Loucy (cell line): ENCODE measurements around the gene TEX48.

ENCODE experiments used
- H2AFZ ChIP-seq: fragments of 200-600 bp; sonication (generic); 2 replicates; pipeline ENCODE4 v1.6.0; 2016; ENCODE audit warnings: antibody characterized with exemption, mild to moderate bottlenecking, low read length, moderate library complexity
- H3F3A ChIP-seq: fragments of 200-600 bp; 2 replicates; pipeline ENCODE4 v1.6.0; 2016; ENCODE audit warnings: antibody characterized with exemption, low read depth, mild to moderate bottlenecking
- H3K27me3 ChIP-seq: fragments of 200-600 bp; sonication (generic); 2 replicates; pipeline ENCODE4 v1.6.1; 2014; ENCODE audit warnings: low read length, mild to moderate bottlenecking; ENCODE audit not compliant: insufficient read depth, poor library complexity, severe bottlenecking
- H3K36me3 ChIP-seq: fragments of 200-600 bp; sonication (generic); 2 replicates; pipeline ENCODE4 v1.6.1; 2016; ENCODE audit warnings: low read length; ENCODE audit not compliant: insufficient read depth
- H3K4me1 ChIP-seq: fragments of 200-600 bp; sonication (generic); 2 replicates; pipeline ENCODE4 v1.5.1; 2014; ENCODE audit warnings: low read length, mild to moderate bottlenecking; ENCODE audit not compliant: insufficient read depth, poor library complexity, severe bottlenecking
- H3K4me2 ChIP-seq: fragments of 200-600 bp; sonication (generic); 2 replicates; pipeline ENCODE4 v1.6.0; 2014; ENCODE audit warnings: antibody characterized with exemption, low read length, low read depth, mild to moderate bottlenecking; ENCODE audit not compliant: poor library complexity, severe bottlenecking
- H3K4me3 ChIP-seq: fragments of 200-600 bp; sonication (generic); 2 replicates; pipeline ENCODE4 v1.5.1; 2014; ENCODE audit warnings: low read length, mild to moderate bottlenecking, mixed read lengths; ENCODE audit not compliant: poor library complexity, severe bottlenecking
- H3K79me2 ChIP-seq: fragments of 200-600 bp; sonication (generic); 2 replicates; pipeline ENCODE4 v1.6.1; 2014; ENCODE audit warnings: low read length; ENCODE audit not compliant: insufficient read depth
- H3K9ac ChIP-seq: fragments of 200-600 bp; sonication (generic); 2 replicates; pipeline ENCODE4 v1.6.0; 2014; ENCODE audit warnings: mild to moderate bottlenecking, low read depth, low read length, moderate library complexity; ENCODE audit not compliant: poor library complexity, severe bottlenecking
- H3K9me2 ChIP-seq: fragments of 200-600 bp; sonication (generic); replicated peaks from 2 replicates; pipeline ENCODE4 v1.6.1; 2016; ENCODE audit warnings: low read depth, low read length, mixed read lengths
- H3K9me3 ChIP-seq: fragments of 200-600 bp; sonication (generic); 2 replicates; pipeline ENCODE4 v1.6.1; 2014; ENCODE audit warnings: mild to moderate bottlenecking, antibody characterized with exemption, low read length, low read depth; ENCODE audit not compliant: insufficient read depth
- H4K20me1 ChIP-seq: fragments of 200-600 bp; sonication (generic); 2 replicates; pipeline ENCODE4 v1.6.0; 2014; ENCODE audit warnings: antibody characterized with exemption, low read length, mild to moderate bottlenecking; ENCODE audit not compliant: insufficient read depth, poor library complexity, severe bottlenecking
- CTCF ChIP-seq: fragments of 200-600 bp; sonication (generic); conservative IDR thresholded peaks from 2 replicates; pipeline ENCODE4 v1.5.1; 2014; ENCODE audit warnings: mild to moderate bottlenecking, antibody characterized with exemption, low read length
- EZH2phosphoT487 ChIP-seq: fragments of 200-600 bp; IDR thresholded peaks from 2 replicates; pipeline ENCODE4 v1.6.1; 2018; ENCODE audit warnings: antibody characterized with exemption, mild to moderate bottlenecking, moderate library complexity, borderline replicate concordance

The TEX48 gene

GRCh38 chr9:114693248-114693855, 11.4 kb upstream of the TEX48 start:
- H3F3A ChIP-seq: no peaks in the 10 kb centered on the region
- no peak overlapping the region for H3K4me3 ChIP-seq
- H3K27me3 ChIP-seq: no peaks in the 10 kb centered on the region
- H3K9me3 ChIP-seq: no peaks in the 10 kb centered on the region
- no peaks in the 10 kb centered on the region for H3K79me2 ChIP-seq
- no peak overlapping the region for H3K4me2 ChIP-seq
- H4K20me1 ChIP-seq: no peaks in the 10 kb centered on the region
- H3K9ac ChIP-seq: no peak overlapping the region
- no peak overlapping the region for H2AFZ ChIP-seq
- H3K9me2 ChIP-seq: no peaks in the 10 kb centered on the region
- TF ChIP-seq CTCF (no peak), EZH2phosphoT487 (no peak)
- H3K36me3 ChIP-seq: no peaks in the 10 kb centered on the region
- H3K4me1 ChIP-seq: no peaks in the 10 kb centered on the region

- H3K9me3 ChIP-seq: no peaks in the 10 kb centered on the region
- no peak overlapping the region for H3K4me2 ChIP-seq
- no peak overlapping the region for H3K9ac ChIP-seq
- TF ChIP-seq EZH2phosphoT487 (no peak), CTCF (no peak)
- no peaks in the 10 kb centered on the region for H4K20me1 ChIP-seq
- no peaks in the 10 kb centered on the region for H3K27me3 ChIP-seq
- no peaks in the 10 kb centered on the region for H3K36me3 ChIP-seq
- H2AFZ ChIP-seq: no peak overlapping the region
- no peaks in the 10 kb centered on the region for H3K4me1 ChIP-seq
- no peaks in the 10 kb centered on the region for H3K79me2 ChIP-seq
- no peaks in the 10 kb centered on the region for H3K9me2 ChIP-seq
- H3F3A ChIP-seq: no peaks in the 10 kb centered on the region
- H3K4me3 ChIP-seq: no peak overlapping the region
These were observed 9.9 kb upstream of the TEX48 start for GRCh38 chr9:114691956-114692295.

- no peaks in the 10 kb centered on the region for H4K20me1 ChIP-seq
- no peaks in the 10 kb centered on the region for H3K79me2 ChIP-seq
- no peaks in the 10 kb centered on the region for H3K27me3 ChIP-seq
- no peak overlapping the region for H3K9ac ChIP-seq
- no peak overlapping the region for H2AFZ ChIP-seq
- H3K4me2 ChIP-seq: no peak overlapping the region
- no peaks in the 10 kb centered on the region for H3K9me3 ChIP-seq
- H3K4me1 ChIP-seq: no peaks in the 10 kb centered on the region
- TF ChIP-seq CTCF (no peak), EZH2phosphoT487 (no peak)
- no peak overlapping the region for H3K4me3 ChIP-seq
- no peaks in the 10 kb centered on the region for H3F3A ChIP-seq
- H3K36me3 ChIP-seq: no peaks in the 10 kb centered on the region
- H3K9me2 ChIP-seq: no peaks in the 10 kb centered on the region
These were observed 9.3 kb upstream of the TEX48 start for GRCh38 chr9:114691046-114691955.
